GM18498 (cell line): Measurements from ENCODE around the gene FAM219A.

Source experiments
- ATAC-seq: cut with Tn5 transposase; IDR thresholded peaks from one replicate; pipeline ENCODE4 v1.9.1; 2021; ENCODE audit warnings: mild to moderate bottlenecking, moderate library complexity; ENCODE audit not compliant: unreplicated experiment

The FAM219A gene

DNA sequence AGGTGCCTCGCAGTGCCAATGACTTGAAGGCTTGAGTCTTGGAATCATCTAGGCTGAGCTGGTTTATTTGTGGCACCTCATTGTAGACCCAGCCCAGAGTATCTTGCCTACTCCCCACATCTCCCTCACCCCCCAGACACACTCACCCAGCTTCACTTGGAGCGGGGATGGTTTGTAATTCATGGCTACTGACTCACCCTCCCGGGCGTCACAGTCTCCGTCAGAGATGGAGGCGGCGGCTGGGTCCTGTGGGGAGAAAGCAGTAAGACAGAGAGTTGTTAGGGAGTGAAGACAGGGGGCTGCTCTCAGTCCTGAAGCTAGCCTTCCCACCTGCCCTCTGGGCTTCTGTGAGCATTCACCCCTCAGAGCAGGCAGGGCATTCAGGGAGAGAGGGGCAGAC is 52.7 kb downstream of the FAM219A start:
- no peak for ATAC-seq

DNA sequence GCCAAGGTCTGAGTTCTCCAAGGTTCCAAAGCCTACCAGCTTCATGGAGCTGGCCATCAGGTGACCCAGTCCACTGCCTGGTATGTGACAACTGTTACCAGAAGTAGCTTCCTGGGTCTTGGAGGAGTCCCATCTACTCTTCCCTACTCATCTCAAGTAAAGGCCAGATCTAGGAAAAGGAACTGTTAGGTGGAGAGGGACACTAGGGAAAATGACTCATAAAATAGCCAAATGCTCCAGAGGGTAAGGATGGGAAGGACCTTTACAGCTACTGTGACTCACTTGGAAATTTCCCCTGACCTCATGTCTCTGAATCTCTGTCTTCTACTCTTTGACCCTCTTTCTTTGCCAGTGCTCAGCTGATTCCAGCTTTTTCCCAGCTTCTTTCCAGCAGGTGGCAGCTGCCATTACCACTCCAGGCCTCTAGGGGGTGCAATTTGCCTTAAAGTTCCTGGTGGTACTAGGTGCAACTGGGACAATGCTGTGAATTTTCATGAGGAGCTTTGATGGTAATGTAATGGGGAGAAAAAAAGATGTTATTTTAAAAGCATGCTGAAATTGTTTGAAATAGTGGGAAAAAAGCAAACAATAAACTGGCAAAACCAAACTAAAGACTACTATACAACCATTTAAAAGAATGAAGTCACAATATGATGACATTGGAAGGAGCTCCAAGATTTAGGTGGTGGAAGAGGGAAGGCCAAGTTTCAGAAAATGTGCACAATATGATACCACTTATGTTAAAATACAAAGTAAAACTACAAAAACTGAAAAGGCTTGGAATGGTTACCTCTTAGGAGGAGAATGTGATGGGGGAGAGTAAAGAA is 54.6 kb downstream of the FAM219A start:
- ATAC-seq, result no peak

DNA sequence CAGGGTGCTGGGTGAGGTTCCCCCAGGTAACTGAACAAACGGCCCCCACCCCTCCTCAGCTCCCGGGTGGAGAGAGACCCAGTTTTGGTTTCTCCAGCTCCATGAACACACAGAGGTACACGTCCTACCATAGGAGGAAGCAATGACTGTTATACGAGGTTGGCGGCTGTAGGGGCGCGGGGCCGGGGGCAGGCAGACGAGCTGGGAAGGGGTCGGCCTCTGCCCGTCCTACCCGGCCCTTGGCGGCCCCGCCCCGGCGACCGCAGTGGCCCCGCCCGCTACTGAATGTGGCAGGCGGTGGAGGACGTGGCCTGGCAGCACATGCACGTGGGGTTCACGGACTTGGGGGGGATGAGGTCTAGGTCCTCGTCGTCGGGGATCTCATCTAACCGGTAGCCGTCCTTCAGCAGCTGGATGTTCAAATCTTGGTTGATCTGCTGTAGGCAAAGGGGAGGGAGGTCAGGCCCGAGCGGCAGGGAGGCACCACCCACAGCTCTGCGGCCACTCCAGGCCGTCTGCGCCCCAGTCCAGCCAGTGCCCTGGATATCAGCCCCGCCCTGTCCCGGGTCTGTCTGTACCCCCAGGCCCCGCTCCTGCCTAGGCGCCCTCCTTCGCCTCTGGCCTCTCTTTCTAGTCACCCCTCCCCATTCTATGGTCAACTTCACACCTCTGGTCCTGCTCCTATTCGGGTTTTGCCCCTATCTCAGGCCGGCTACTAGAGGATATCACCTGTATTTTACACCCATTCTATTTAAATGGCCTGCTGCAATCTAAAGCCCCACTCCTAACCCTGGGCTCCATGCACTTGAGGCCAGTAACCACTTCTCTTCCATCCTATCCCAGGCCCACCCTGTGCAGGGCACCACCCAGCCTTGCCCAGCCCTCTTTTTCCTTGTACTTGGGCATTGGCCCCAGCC is 57.4 kb downstream of the FAM219A start:
- no peak for ATAC-seq

DNA sequence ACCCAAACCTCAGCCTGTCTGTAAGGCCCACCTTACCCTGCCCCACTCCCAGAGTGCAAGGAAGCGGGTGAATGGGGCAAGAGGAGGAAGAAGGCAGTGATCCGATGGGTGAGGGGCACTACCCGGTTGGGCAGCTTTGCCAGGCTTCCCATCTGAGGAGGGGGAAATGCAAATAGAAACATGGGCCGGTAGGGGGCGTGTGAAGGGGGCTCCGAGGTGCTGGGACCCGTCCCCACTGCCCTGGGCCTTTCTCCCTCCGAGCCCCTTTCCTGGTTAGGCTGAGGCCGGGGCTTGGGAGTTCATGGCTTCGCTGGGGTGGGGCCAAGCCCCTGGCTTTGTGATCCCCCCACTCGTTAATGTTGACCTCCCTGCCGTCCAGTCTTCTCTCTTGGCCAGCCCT is 58.1 kb downstream of the FAM219A start:
- no peak for ATAC-seq

DNA sequence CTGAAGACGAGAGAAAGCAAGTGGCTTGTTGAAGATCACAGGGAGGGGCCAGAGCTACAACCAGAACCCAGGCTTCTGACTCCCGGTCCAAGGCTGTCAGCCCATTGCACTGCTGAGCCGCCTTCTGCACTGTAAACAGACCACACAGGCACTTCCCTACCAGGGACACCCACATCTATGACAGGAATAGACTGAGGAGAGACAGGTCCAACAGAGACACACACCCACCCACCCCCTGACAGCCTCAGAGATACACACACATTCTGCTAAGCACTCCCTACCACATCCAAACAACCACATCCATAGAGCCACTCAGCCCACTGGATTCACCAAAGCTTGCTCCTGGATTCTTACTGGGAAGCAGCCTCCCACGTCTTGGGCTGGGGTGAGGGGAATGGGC is 58.6 kb downstream of the FAM219A start:
- ATAC-seq, result no peak

DNA sequence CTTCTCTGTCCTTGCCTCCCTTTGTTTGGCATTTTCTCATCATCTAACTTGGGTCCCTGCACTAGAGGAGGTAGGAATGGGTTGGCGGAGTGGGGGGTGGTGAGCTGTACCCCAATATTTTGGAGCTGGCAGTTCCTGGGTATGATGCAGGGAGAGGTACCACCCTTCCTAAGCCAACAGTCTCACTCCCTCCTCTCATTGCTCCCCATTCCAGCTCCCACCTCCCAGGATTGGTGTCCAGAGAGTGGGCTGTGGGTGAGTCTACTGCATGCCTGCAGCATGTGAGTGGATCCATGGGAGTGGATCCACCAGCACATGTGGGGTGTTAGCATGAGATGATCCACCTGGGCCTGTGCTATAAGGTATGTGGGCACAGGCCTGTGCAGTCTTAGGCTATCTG is 59.5 kb downstream of the FAM219A start:
- no peak for ATAC-seq

DNA sequence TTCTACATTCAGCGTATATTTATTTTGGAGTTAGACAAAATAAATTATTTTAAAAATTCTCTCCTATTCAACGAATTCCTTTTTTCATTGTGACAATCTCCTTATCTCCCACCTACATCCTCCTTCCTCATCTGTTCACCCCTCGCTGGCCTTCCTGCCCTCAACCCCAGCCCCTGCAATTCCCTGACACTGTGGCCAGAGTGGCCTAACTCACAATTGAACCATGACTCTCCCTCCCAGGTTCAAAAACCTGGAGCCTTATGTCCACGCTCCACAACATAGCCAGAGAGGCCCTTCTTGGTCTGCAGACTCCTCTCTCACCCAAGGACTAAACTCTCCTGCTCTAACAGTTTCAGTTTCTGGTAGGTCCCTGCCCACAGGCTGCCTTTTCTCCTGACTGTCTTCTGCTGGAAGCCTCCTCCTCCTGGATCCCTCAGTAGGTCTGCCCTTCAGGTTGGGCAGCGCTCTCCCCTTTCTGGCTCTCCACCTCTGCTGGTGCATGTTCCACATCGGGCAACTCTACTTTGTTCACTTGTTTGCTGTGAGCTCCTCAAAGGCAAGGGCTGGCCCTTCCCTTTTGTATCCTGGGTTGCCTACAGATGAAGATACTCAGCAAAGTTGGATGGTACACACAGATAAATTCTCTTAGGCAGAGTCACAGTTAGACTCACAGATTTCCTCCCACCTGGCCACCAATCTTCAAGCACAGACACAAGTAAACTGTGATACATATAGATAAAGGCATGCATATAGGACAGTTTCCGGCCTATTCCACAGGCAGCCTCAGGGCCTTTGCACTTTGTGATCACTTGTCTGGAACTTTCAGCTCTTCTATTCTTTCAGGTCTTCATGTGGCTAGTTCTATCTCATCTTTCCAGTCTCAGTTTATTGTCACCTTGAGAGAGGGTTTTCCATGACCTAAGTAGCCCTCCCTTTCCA is 61.8 kb downstream of the FAM219A start:
- no peak for ATAC-seq

- ATAC-seq, result no peak
These were observed 65.9 kb downstream of the FAM219A start for GRCh38 chr9:34392511-34392910.

DNA sequence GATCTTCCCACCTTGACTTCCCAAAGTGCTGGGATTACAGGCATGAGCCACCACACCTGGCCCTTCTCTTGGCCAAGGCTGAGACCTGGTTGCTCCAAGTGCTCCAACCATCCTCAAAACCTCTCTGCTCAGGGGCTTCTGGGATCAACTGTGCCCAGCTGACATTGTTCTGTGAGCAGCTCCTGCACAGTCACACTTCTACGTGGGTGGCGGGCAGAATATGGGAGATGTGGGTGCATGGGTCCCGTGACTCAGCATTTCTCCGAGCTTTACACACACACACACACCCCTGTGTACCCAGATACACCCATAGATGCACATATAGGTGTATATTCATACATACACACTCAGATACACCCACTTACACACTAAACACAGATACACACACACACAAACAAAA is 71.1 kb downstream of the FAM219A start:
- no peak for ATAC-seq

GRCh38 chr9:34386656-34387055 is 71.7 kb downstream of the FAM219A start:
- ATAC-seq, result no peak

DNA sequence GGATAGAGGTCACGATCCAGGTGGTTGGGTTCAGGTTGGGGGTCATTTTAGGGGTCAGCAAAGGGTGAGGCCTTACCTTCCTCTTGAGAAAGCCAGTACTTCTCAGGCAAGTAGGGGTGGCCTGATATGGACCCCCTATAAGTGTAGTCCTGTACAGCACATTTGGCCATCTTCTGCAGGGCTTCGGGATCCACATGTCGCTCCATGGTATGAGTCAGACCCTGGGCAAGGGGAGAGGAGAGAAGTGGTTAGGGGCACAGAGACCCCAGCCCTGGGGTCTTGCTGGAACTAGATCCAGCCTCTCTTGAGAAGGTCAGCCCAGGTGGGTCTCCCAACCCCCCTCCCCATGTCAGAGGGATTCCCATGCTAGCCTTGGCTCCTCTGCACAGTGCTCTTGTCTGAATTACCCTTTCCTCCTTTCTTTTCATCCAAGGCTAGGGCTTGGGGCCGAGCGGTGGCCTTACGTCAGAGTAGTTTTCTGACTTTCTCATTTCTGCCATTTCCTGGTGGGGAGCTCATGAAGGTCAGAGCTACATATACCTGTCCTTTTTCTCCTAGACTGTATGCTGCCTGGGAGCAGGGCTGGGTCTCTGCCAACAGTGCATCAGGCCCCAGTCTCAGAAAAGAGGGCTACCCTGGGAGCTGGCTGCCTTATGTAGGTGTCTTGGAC is 72.7 kb downstream of the FAM219A start:
- ATAC-seq, result no peak

DNA sequence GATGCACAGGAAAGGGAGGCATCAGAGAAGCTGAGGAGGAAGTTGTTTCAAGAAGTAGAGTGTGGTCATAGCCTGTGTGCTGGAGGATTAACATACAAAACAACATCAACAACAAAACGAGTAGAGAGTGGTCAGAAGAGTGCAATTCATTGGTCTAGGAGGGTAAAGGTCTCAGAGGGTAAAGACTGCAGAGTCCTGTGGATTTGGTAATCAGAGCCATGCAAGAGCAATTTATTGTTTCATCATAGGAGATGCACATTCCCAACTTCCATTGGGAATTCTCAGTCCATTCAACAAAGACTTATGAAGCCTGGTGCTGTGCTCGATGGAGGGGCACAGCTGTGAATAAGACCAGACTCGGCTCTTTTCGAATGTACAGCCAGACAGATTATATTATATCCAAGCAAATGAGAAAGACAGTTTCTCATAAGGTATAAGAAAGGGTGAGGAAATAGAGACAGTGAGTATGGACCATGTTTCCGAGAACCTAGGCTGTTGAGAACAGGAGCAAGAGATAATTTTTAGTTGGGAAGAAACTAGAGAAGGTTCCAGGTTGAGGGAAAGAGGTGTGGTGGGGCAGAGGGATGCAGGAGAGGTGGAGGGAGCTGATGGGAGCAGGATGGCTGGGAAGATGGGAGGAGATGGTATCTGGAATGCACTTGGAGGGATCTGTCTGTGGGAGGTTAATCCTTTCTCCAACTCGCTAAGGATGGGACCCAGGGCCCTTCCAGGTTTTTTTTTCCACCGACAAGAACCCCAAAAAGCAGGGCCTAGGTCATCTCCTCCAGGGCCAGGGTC is 73.8 kb downstream of the FAM219A start:
- ATAC-seq, result no peak

GRCh38 chr9:34383904-34384303 is 74.5 kb downstream of the FAM219A start:
- ATAC-seq, result no peak

GRCh38 chr9:34382879-34383278 is 75.5 kb downstream of the FAM219A start:
- no peak for ATAC-seq

DNA sequence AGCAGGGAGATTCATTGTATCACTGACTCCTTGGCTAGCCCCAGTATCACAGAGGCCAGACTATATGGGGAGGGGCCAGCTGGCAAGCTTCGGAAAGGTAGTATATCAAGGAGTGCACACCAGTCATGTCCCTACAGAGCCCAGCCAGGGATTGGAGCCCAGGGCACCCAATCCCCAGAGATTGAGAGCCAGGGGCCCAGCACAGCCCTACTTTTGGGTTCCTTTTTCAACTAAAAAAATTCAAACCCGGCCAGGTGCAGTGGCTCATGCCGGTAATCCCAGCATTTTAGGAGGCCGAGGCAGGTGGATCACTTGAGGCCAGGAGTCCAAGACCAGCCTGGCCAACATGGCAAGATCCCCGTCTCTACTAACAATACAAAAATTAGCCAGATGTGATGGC is 76.3 kb downstream of the FAM219A start:
- no peak for ATAC-seq

DNA sequence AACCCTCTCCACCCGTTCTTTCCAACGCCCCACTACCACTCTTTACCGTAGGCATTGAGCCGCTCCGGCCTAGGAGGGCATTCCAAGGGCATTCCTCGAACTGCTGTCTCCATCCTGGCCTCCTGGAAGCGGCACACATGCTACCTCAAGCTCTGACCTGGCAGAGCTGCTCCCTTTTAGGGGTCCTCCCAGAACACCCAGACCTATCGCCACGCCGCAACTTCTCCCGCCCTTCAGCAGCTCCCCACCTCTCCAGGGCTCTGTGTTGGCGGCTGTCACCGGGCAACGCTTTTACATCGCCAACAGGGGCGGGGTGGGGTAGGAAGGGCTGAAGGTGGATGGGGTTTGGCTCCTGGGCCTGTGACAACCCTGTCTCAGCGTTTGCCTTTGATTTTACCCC is 77.0 kb downstream of the FAM219A start:
- no peak for ATAC-seq

DNA sequence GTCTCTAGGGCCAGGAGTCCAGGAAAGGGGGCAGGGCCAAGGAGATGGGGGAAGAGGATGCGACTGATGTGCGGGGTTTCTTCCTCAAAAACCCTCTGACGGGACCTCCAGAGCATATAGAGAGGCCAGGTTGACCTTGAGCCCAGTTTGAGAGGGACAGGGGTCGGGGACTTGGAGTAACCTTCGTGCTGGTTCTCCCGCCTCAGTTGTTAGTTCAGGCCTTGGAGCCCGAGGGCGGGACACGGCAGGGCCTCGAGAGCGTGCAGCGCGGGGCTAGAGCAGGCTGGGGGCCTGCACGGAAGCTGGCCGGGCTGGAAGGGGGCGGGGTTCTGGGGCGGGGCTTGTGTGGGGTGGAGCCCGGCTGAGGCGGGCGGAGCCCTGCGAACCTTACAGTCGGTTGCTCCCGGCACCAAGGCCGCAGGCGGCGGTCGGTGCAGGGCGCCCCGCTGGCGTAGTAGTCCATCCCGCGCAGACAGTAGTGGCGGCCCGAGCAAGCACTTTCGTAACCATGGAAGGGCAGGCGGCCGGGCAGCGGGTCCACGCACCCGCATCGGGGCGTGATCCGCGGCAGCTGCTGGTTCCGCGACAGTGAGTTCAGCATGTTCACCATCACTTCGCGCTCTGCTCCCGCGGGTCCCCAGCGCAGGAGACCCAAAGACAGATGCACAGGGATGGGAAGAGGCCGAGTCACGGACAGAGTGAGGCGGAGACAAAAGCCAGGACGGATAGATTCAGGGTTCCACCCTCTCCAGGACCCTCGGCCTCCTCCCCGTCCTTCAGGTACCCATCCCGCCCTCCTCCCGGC is 77.7 kb downstream of the FAM219A start:
- peak; percentile 33 for ATAC-seq

DNA sequence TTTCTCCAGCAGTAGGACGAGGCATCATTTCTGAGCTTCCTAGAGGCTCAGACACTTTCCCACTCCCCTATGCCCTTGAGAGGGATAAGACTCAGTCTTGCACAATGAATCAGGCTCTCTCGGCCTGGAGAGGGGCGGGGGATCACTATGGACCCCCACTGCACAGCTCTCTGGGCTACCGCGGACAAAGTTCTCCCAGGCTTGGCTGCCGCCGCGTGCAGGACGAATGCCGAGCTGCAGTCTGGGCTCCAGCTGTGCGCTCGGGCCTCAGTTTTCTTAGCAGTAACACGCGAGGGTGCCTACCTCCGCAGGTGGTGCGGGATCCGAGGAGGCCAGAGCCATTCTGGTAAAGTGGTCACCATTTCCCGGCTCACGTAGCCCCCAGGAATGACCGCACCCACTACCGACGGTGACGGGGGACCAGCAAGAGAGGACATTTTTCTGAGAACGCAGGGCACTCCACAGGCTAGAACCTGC is 78.3 kb downstream of the FAM219A start:
- no peak for ATAC-seq
